Dendritic cell treated with granulocyte-macrophage colony-stimulating factor and Interleukin-4, amounts not matched to agents 40 ng/mL and 50 ng/mL, for 4 days (primary cell): Measurements from ENCODE around the gene SNTA1.

Source experiments
- H3K27ac Mint-ChIP-seq: one replicate; pipeline ENCODE4 v1.8.0; 2022; ENCODE audit warnings: mild to moderate bottlenecking, mixed read lengths
- H3K27me3 Mint-ChIP-seq: one replicate; pipeline ENCODE4 v1.8.0; 2022; ENCODE audit warnings: mild to moderate bottlenecking, mixed read lengths
- H3K36me3 Mint-ChIP-seq: one replicate; pipeline ENCODE4 v1.8.0; 2022; ENCODE audit warnings: low read depth, mixed read lengths
- H3K4me1 Mint-ChIP-seq: one replicate; pipeline ENCODE4 v1.8.0; 2022; ENCODE audit warnings: low read depth, mixed read lengths
- H3K4me3 Mint-ChIP-seq: one replicate; pipeline ENCODE4 v1.8.0; 2022; ENCODE audit warnings: mild to moderate bottlenecking, moderate library complexity, mixed read lengths
- H3K9me3 Mint-ChIP-seq: one replicate; pipeline ENCODE4 v1.8.0; 2022; ENCODE audit warnings: mixed read lengths
- intact Hi-C: fragments of 100-400 bp; cut with micrococcal nuclease; formaldehyde crosslinking; loops from one replicate; pipeline ENCODE4 v1.15.0; 2022

The SNTA1 gene

GRCh38 chr20:33377366-33377765 lies 66.2 kb downstream of the SNTA1 start:
- Mint-ChIP-seq H3K4me1 (no peaks in the 10 kb centered on the region), H3K36me3 (peaks cover 100% of the 10 kb centered on the region), H3K27me3 (no peaks in the 10 kb centered on the region), H3K9me3 (no peaks in the 10 kb centered on the region), H3K4me3 (no peak overlapping the region), H3K27ac (no peak overlapping the region)
- intact Hi-C loops = no loop called here

GRCh38 chr20:33373735-33374605 lies 69.6 kb downstream of the SNTA1 start:
- Mint-ChIP-seq H3K4me1 (peaks cover 7% of the 10 kb centered on the region), H3K36me3 (peaks cover 100% of the 10 kb centered on the region), H3K4me3 (no peak overlapping the region), H3K27me3 (no peaks in the 10 kb centered on the region), H3K27ac (no peak overlapping the region), H3K9me3 (no peaks in the 10 kb centered on the region)
- intact Hi-C loops = no loop called here

GRCh38 chr20:33372993-33373441 lies 70.5 kb downstream of the SNTA1 start:
- Mint-ChIP-seq H3K27me3 (no peaks in the 10 kb centered on the region), H3K27ac (no peak overlapping the region), H3K36me3 (peaks cover 100% of the 10 kb centered on the region), H3K4me1 (peaks cover 7% of the 10 kb centered on the region), H3K9me3 (no peaks in the 10 kb centered on the region), H3K4me3 (no peak overlapping the region)
- intact Hi-C loops = no loop called here

- Mint-ChIP-seq H3K4me3 (no peak overlapping the region), H3K9me3 (no peaks in the 10 kb centered on the region), H3K4me1 (peaks cover 7% of the 10 kb centered on the region), H3K27me3 (no peaks in the 10 kb centered on the region), H3K27ac (no peak overlapping the region), H3K36me3 (peaks cover 100% of the 10 kb centered on the region)
- intact Hi-C loops = no loop called here
Observed at GRCh38 chr20:33370291-33370690, 73.3 kb downstream of the SNTA1 start.

GRCh38 chr20:33362898-33363297 lies 80.7 kb downstream of the SNTA1 start:
- Mint-ChIP-seq H3K9me3 (no peaks in the 10 kb centered on the region), H3K36me3 (peaks cover 99% of the 10 kb centered on the region), H3K27ac (no peak overlapping the region), H3K4me3 (no peak overlapping the region), H3K27me3 (no peaks in the 10 kb centered on the region), H3K4me1 (no peaks in the 10 kb centered on the region)
- intact Hi-C loops = no loop called here

GRCh38 chr20:33359399-33360261 lies 83.9 kb downstream of the SNTA1 start:
- Mint-ChIP-seq H3K4me3 (no peak overlapping the region), H3K9me3 (no peaks in the 10 kb centered on the region), H3K36me3 (peaks cover 94% of the 10 kb centered on the region), H3K27ac (no peak overlapping the region), H3K27me3 (no peaks in the 10 kb centered on the region), H3K4me1 (no peaks in the 10 kb centered on the region)
- intact Hi-C loops = no loop called here
